A549 treated with DMSO at 1 μM for 4 hours (cell line): ENCODE results near the gene SIX5. TPM values are rescaled to one million over a fixed set of nuclear protein-coding genes. Genes with fewer than 3 reads are reported as not detected.

Source experiments
- total RNA-seq: library from RNA; stranded (reverse); fragments of 200-300 nt; extraction: Qiagen RNA extraction; gene quantifications from 5 replicates; pipeline ENCODE4 v1.2.3, GENCODE V29; 2022; ENCODE audit warnings: low read depth

The SIX5 gene
- 19.5 to 36.3 TPM (median 30.2 TPM) in 5 replicates for total RNA-seq

DNA sequence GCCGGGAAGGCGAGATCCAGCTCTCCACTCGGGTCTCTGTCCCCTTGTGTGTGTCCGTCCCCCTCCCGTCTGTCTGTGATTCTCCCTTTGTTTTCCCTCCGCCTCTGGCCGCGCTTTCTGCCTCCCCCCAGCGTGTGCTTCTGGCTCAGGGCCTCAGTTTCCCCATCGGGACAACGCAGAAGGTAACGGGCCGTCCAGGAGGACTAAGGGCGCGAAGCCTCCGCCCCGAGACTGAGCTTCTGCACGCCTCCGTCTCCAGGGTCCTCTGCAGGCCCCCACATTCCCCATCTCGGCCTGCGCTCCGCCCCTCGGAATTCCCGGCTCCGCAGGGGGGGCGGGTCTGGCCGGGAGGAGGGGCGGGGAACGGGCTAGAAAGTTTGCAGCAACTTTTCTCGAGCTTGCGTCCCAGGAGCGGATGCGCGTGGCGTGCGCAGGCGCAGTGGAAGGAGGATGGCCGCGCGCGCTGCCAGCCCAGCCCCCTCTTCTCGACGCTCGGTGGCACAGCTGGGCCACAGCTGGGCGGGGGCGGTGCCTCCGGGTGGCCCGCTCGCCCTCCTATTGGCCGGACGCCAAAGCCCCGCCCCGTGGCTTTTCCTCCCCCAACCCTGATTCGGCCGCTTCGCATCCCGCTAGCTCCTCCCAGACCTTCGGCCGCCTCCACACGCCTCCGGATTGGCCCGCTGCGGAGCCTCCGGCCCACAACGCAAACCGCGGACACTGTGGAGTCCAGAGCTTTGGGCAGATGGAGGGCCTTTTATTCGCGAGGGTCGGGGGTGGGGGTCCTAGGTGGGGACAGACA lies at the start of gene SIX5:
SIX5 (minus strand) TSS at position 269 of the 799 bp plus-strand sequence. CDS start 408 bp downstream, outside the sequence.

GRCh38 chr19:45814851-45815480 lies 45.9 kb upstream of the SIX5 start, which contains the start of gene RSPH6A:
RSPH6A (minus strand) TSS chr19:45815308; CDS start chr19:45815176, 132 bp downstream.

DNA sequence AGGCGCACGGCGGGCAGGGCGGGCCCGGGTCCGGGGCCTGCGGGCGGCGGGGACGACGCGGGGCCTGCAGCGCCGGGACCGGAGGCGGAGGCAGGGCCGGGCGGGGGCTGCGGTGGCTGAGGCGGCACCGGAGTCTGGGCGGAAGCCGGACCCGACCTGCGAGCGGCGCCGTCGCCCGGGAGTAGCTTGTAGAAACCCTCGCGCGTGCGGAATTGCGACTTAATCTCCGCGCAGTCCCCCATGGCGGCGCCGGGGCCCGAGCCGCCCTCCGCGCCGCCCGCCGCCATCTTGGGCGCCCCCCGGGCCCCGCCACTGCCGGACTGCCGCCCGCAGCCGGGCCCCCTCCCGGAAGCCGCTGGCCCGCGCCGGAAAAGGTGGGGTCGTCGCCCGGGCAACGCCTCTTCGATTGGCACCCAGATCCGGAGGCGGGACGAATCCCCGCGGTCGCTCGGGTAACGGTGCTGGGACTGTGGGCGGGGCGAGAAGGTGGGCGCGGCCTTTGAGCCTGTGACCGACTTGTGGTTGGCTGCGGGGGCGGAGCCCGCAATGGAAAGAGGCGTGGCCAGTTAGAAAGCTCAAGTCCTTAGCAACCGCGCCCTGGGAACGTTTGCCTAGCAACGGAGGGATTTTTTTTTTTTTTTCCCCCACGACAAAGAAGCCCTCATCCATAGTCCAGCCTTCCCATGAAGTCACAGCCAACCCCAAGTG lies 23.6 kb upstream of the SIX5 start, which contains the start of gene DMWD:
DMWD (minus strand) TSS at position 376 of the 708 bp plus-strand sequence; CDS start at position 287, 89 bp downstream.

DNA sequence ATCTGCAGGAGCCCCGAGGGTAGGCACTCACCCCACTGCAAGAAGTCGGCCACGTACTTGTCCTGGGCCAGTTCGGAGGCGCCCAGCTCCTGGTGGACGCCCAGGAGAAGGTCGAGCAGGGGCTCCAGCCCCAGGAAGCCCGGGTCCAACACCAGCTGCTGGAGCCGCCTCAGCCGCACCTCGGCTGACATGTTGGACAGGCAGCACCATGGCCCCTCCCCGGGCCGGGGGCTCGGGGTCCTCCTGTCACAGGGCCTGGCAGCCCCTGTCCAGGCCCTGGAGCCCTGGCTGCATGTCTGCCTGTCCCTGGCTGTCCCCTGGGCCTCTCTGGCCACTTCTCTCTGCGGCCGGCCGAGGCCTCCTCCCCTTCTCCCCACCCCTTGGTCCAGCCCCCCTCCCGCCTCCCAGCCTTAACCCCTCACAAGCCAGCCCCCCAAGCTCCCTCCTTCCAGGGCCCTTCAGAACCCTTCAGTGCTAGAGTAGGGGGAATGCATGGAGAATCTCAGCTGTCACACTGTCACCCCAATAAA lies 13.2 kb upstream of the SIX5 start, which contains the start of gene DMPK:
DMPK (minus strand) TSS at position 329 of the 530 bp plus-strand sequence; CDS start at position 191, 138 bp downstream.

DNA sequence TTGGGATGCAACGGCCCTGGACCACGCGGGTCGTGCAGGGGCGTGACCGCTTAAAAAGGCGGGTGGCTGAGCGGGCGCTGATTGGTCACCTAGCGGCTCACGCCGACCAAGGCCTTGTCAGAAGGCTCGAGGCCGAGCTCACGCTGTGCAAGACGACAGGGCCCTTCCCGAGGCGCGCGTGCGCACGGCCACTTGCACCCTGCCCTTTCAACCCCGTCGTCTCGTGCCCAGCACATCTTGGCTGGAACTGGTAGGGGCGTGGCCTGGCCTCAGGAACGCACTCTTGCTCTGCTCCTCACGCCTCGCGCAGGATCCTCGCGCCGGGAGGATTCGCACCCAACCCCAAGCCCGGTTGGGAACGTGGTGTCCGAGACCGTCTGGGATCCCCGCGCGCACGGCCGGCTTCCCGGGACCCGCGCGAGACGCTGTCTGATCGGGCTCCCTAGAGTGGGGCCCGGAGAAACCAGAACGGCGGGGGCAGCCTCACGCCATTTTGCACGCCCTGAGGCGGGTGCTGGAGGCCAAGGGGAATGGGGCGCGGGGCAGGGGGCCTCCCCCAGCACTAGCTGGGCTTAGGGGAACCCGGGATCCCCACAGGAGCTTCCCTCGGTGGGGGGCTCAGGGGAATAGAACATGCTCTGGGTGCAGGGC lies 35.8 kb downstream of the SIX5 start, which contains the start of gene MEIOSIN:
MEIOSIN (plus strand) TSS at position 280 of the 651 bp plus-strand sequence. CDS start 1,938 bp downstream, outside the sequence.

GRCh38 chr19:45730368-45731288 lies 38.4 kb downstream of the SIX5 start, which contains the start of gene FBXO46:
FBXO46 (minus strand) TSS chr19:45730896; CDS start chr19:45713495, 17,401 bp downstream.

Other genes with a start within 250 kb of the SIX5 start
- 12.6 to 17.5 TPM (median 17.0 TPM) in 5 replicates for gene OPA3, start 184.4 kb downstream of the SIX5 start, total RNA-seq
- gene GPR4, start 167.0 kb downstream of the SIX5 start, total RNA-seq = 0.07 to 0.15 TPM (median 0.09 TPM) in 4 of 5 replicates, not detected in the other
- gene EML2, start 129.9 kb downstream of the SIX5 start, total RNA-seq = 20.5 to 26.3 TPM (median 23.3 TPM) in 5 replicates
- gene GIPR, start 101.0 kb downstream of the SIX5 start, total RNA-seq = 2.2 to 3.4 TPM (median 2.9 TPM) in 5 replicates
- 748 to 924 TPM (median 768 TPM) in 5 replicates for gene SNRPD2, start 77.3 kb downstream of the SIX5 start, total RNA-seq
- 8.4 to 10.0 TPM (median 9.2 TPM) in 5 replicates for gene QPCTL, start 76.6 kb downstream of the SIX5 start, total RNA-seq
- gene FBXO46, start 38.4 kb downstream of the SIX5 start, total RNA-seq = 9.4 to 12.7 TPM (median 10.2 TPM) in 5 replicates
- 0.06 to 0.07 TPM (median 0.07 TPM) in 3 of 5 replicates, not detected in the others for gene MEIOSIN, start 35.8 kb downstream of the SIX5 start, total RNA-seq
- gene DMPK, start 13.2 kb upstream of the SIX5 start, total RNA-seq = 41.5 to 59.1 TPM (median 51.1 TPM) in 5 replicates
- gene DMWD, start 23.6 kb upstream of the SIX5 start, total RNA-seq = 27.0 to 40.1 TPM (median 36.3 TPM) in 5 replicates
- 0.03 TPM in 1 of 5 replicates, not detected in the others for gene RSPH6A, start 46.1 kb upstream of the SIX5 start, total RNA-seq
- 58.7 to 84.9 TPM (median 75.0 TPM) in 5 replicates for gene SYMPK, start 93.9 kb upstream of the SIX5 start, total RNA-seq
- gene FOXA3, start 95.1 kb upstream of the SIX5 start, total RNA-seq = 0.54 to 1.1 TPM (median 1.0 TPM) in 5 replicates
- gene IRF2BP1, start 116.9 kb upstream of the SIX5 start, total RNA-seq = 22.0 to 39.1 TPM (median 34.5 TPM) in 5 replicates
- 5.3 to 10.7 TPM (median 9.4 TPM) in 5 replicates for gene MYPOP, start 133.4 kb upstream of the SIX5 start, total RNA-seq
- gene NANOS2, start 145.5 kb upstream of the SIX5 start, total RNA-seq = not detected in 5 replicates
- gene NOVA2, start 204.6 kb upstream of the SIX5 start, total RNA-seq = 0.08 to 0.13 TPM (median 0.12 TPM) in 5 replicates
- gene CCDC61, start 226.2 kb upstream of the SIX5 start, total RNA-seq = 4.3 to 5.6 TPM (median 4.8 TPM) in 5 replicates